GM21447 (cell line): ENCODE results near the gene TMEM92.
"Not testable (repeated sequence)": the region's sequence is repeated elsewhere in the genome, so short reads cannot be mapped to it uniquely, and the experiment has no call there.

Experiments used
- ATAC-seq: cut with Tn5 transposase; IDR thresholded peaks from one replicate; pipeline ENCODE4 v1.9.1; 2021; ENCODE audit not compliant: unreplicated experiment

TMEM92 gene

GRCh38 chr17:50275279-50275678 lies 1.0 kb downstream of the TMEM92 start:
- ATAC-seq, result no peak

DNA sequence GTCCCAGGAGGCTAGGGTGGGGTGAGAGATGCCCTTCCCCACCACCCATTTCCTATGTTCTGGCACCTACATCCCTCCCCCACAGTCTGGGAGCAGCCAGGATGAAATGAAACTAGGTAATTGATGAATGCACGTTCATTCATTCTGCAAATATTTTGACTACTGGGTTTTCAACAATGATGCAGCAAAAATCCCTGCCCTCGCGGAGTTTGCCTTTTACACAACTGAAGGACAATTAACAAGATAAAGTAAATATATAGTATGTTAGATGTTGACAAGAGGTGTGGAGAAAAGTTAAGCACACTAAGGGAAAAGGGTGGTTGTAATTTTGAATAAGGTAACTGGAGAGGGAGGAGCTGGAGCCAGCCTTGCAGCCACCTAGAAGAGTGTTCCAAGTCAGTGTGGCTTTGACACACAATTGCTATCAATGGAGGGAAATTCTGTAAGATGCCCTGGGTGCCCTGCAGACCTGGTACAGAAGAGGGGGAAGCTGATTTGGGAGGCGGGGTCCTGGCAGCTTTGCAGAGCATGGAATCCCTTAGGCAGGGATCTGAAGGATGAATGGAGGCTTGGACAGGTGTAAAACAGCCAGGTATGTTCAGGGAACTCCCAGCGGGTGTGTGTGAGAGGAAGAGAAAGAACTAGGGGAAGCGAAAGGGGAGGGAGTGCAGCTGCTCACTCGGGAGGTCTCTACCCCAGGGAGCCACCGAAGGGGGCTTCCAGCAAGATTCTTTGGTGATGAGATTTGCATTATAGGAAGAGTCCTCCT lies 2.5 kb downstream of the TMEM92 start:
- no peak for ATAC-seq

- ATAC-seq, result no peak
These were observed 3.1 kb downstream of the TMEM92 start for GRCh38 chr17:50277357-50277754.

- ATAC-seq, result no peak
These were observed 4.4 kb downstream of the TMEM92 start for GRCh38 chr17:50278526-50279180.

DNA sequence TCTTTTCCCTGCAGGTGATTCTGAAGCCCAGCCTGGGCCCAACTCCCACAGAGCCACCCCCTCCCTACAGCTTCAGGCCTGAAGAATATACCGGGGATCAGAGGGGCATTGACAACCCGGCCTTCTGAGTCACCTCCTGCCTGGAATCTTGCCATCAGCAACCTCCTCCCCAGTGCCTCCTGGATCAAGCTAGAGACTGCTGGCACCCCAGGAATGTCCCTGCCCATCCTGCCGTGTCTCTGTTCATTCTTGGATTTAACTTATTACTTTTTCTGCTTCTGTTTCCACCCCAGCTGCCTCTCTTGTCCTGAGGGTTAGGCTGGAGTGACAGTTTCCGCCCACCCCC lies 4.9 kb downstream of the TMEM92 start:
- ATAC-seq, result no peak

DNA sequence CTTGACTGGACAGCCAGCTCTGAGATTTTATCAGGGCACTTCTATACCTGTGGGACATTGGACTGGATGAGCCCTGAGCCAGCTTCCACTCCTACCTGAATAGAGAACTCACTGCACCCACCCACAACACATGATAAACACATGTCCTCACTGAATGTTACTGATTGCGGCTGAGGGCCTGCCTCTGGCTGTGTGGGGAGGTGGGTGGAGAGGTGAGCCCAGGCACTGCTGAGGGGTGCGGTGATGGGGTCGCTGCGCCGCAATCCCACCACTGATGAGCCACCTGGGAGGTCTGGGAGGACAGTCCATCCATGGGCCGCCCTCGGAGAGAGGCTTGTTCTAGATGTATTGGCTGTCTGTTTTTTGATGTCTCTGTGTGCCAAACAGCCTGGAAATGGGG lies 5.4 kb downstream of the TMEM92 start:
- ATAC-seq, result no peak

- no peak for ATAC-seq
These were observed 5.8 kb downstream of the TMEM92 start for GRCh38 chr17:50280068-50280467.

- no peak for ATAC-seq
These were observed 6.7 kb downstream of the TMEM92 start for GRCh38 chr17:50280801-50281441.

DNA sequence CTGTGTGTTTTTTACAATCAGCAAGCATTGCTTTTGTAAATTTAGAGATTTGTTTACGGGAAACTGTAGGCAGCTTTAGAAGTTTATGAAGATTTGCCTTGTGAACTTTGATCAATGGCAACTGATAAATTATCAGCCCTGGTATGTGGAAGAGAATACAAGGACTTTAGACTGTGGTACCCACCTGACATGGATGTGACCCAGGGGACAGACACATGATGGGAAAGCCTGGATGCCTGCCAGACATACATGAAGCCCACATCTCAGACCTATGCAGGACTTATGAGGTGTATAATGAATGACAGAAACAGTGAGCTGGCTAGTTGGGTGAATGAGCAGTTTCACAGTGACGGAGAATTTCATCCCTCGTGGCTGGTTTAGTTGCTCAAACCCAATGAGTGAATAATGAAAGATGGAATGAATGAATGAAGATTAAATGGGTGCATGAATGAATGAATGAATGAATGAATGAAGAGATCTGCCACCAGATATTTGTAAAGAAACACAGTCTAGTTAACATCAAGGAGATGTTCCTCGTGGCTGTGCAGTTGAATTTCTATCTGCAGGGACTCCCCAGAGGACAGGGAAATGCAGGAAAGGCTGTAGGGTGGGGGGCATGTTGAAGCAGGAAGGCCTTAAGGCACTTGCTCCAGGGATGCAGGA lies 7.6 kb downstream of the TMEM92 start:
- no peak for ATAC-seq

DNA sequence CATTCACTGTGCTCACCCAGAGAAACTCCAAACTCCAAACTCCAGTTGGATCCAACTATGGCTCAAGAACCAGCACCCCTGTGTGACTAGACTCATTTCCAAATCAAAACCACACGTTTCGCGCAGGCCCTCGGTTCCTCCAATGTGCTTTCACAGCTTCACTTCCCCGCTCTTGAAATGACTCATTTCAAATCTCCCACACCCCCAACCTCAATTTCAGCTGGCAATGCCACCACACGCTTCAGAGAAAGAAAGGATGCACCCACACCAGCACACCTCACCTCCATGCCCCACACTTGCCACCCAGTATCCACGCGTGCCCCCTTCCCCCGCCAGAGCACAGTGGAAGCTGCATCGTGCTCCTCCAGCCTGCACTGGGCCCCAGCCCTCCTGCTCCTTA lies 9.0 kb downstream of the TMEM92 start:
- no peak for ATAC-seq

DNA sequence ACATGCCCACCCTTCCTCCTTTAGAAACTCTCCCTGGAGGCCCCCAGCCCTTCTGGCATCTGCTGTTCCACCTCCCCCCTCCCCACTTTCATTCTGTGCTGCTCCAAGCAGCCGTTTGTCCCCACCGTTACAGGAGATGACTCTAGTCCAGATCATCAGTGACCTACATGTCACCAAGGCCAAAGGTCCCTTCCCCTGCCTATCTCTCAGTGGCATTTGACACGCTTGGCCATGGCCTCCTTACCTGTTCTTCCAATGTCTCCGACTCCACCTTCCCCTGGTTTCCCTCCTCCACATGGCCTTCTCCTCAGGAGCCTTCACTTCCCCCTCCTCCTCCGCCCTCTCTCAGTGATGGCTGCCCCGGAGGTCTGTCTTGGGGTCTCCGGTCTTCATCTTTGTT lies 9.4 kb downstream of the TMEM92 start:
- no peak for ATAC-seq

DNA sequence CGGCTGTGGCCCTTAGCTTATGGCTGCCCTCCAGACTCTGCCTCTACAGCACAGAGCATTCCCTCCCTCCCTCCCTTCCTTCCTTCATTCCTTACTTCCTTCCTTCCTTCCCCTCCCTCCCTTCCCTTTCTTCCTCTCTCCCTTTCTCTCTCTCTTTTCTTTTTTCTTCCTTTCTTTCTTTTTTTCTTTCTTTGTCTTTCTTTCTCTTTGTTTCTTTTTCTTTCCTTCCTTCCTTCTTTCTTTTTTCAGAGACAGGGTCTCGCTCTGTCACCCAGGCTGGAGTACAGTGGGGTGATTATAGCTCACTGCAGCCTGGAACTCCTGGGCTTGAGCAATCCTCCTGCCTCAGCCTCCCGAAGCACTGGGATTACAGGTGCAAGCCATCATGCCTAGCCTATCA lies 11.7 kb downstream of the TMEM92 start:
- ATAC-seq, result no peak

DNA sequence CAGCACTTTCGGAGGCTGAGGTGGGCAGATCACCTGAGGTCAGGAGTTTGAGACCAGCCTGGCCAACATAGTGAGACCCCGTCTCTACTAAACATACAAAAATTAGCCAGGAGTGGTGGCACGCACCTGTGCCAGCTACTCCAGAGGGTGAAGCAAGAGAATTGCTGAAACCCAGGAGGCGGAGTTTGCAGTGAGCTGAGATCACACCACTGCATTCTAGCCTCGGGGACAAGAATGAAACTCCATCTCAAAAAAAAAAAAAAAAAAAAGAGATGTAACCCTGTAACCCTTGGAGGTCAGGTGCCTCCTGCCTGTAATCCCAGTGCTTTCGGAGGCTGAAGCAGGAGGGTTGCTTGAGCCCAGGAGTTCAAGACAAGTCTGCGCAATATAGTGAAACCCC lies 13.0 kb downstream of the TMEM92 start:
- ATAC-seq, result not testable (repeated sequence)

GRCh38 chr17:50288306-50288705 lies 14.0 kb downstream of the TMEM92 start:
- ATAC-seq, result no peak

DNA sequence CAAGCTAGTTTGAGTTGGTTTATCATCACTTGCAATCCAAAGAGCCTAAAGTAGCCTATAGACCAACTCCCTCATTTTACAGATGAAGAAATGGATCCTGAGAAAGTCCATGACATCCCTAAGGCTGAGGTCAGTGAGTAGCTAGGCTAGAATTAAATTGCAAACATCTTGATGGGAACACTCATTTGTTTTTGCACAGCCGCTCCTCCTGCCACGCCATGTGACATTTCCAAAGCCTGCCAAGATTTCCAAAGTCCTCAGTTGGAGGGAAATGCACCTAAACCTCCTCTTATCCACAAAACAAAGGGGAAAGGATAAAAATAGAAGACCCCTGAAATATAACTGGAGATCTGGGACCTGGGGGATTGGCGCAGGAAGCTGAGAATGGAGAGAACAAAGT lies 15.0 kb downstream of the TMEM92 start:
- no peak for ATAC-seq

- no peak for ATAC-seq
These were observed 15.9 kb downstream of the TMEM92 start for GRCh38 chr17:50289991-50290702.

GRCh38 chr17:50290933-50291332 lies 16.7 kb downstream of the TMEM92 start:
- ATAC-seq, result no peak

DNA sequence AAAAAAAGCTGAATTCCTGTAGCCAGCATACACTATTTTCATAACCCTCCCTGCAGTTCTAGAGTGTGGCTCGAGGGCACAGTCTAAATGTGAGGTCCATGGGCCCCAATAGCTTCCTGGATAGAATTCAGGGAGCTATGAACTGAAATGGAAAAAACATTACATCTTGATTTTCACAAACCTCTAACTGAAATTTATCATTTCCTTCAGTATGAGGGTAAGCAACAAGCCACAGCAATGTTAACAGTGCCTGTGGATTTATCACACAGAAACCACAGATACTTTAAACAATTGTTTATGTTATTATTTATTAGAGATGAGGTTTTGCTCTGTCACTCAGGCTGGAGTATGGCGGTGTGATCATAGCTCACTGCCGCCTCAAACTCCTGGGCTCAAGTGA lies 18.2 kb downstream of the TMEM92 start:
- ATAC-seq, result no peak

GRCh38 chr17:50295021-50295420 lies 20.8 kb downstream of the TMEM92 start:
- ATAC-seq, result no peak

- no peak for ATAC-seq
These were observed 23.2 kb downstream of the TMEM92 start for GRCh38 chr17:50297407-50297865.

- ATAC-seq, result no peak
These were observed 23.8 kb downstream of the TMEM92 start for GRCh38 chr17:50298018-50298417.
